ENCODE results near the gene DOCK4. TPM values are rescaled to one million over a fixed set of nuclear protein-coding genes. Genes with fewer than 3 reads are reported as not detected.

The DOCK4 gene
- total RNA-seq, 4 donors from 2014 or later, result 9.9 to 30.9 (median 13.7) TPM

- no peak for DNase-seq
- no peak for TF ChIP-seq POLR2A (IDR thresholded peaks at IDR 0.05)
- TF ChIP-seq, protein P1, sequence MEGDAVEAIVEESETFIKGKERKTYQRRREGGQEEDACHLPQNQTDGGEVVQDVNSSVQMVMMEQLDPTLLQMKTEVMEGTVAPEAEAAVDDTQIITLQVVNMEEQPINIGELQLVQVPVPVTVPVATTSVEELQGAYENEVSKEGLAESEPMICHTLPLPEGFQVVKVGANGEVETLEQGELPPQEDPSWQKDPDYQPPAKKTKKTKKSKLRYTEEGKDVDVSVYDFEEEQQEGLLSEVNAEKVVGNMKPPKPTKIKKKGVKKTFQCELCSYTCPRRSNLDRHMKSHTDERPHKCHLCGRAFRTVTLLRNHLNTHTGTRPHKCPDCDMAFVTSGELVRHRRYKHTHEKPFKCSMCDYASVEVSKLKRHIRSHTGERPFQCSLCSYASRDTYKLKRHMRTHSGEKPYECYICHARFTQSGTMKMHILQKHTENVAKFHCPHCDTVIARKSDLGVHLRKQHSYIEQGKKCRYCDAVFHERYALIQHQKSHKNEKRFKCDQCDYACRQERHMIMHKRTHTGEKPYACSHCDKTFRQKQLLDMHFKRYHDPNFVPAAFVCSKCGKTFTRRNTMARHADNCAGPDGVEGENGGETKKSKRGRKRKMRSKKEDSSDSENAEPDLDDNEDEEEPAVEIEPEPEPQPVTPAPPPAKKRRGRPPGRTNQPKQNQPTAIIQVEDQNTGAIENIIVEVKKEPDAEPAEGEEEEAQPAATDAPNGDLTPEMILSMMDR (IDR thresholded peaks at IDR 0.05), result no peak
- no peak overlapping the region for H3K27ac ChIP-seq
- 78 to 87% methylated on average over 4 of the region's 4 CpGs for WGBS, 2 donors
- H3K9me3 ChIP-seq, result no peaks in the 10 kb centered on the region
- H3K27me3 ChIP-seq, result no peaks in the 10 kb centered on the region
- no peak overlapping the region for H3K4me3 ChIP-seq
- no peaks in the 10 kb centered on the region for H3K4me1 ChIP-seq
- intact Hi-C loops (cut with DNase I), result no loop called here
- no peaks in the 10 kb centered on the region for H3K36me3 ChIP-seq
Observed at GRCh38 chr7:111708072-111708471, 498.1 kb downstream of the DOCK4 start.

GRCh38 chr7:111705807-111706206 lies 500.4 kb downstream of the DOCK4 start:
- H3K4me3 ChIP-seq, result no peak overlapping the region
- no peaks in the 10 kb centered on the region for H3K4me1 ChIP-seq
- H3K9me3 ChIP-seq, result no peaks in the 10 kb centered on the region
- no peak for TF ChIP-seq POLR2A (IDR thresholded peaks at IDR 0.05)
- TF ChIP-seq, protein P1 (IDR thresholded peaks at IDR 0.05), result no peak
- WGBS, 2 donors, result 85% methylated on average over 4 of the region's 5 CpGs; no CpG with 5 or more reads in 1 of the 2 donors
- no peaks in the 10 kb centered on the region for H3K27me3 ChIP-seq
- intact Hi-C loops (cut with DNase I), result no loop called here
- no peak for DNase-seq
- H3K27ac ChIP-seq, result no peak overlapping the region
- no peaks in the 10 kb centered on the region for H3K36me3 ChIP-seq

- TF ChIP-seq, protein P1 (IDR thresholded peaks at IDR 0.05), result no peak
- no peak for TF ChIP-seq POLR2A (IDR thresholded peaks at IDR 0.05)
- DNase-seq, result no peak
Observed at GRCh38 chr7:111697771-111698170, 508.4 kb downstream of the DOCK4 start.

GRCh38 chr7:111694376-111694775 lies 511.8 kb downstream of the DOCK4 start:
- WGBS, 2 donors, result 47 to 57% methylated on average over 2 of the region's 2 CpGs
- Histone ChIP-seq H3K27me3 (no peaks in the 10 kb centered on the region), H3K27ac (no peak overlapping the region), H3K4me3 (no peak overlapping the region), H3K9me3 (no peaks in the 10 kb centered on the region), H3K36me3 (no peaks in the 10 kb centered on the region), H3K4me1 (no peaks in the 10 kb centered on the region)
- no peak for DNase-seq
- intact Hi-C loops (cut with DNase I), result no loop called here
- TF ChIP-seq POLR2A (IDR thresholded peaks at IDR 0.05), result no peak
- TF ChIP-seq, protein P1 (IDR thresholded peaks at IDR 0.05), result no peak

More at GRCh38 chr7:111697771-111698170, 508.4 kb downstream of the DOCK4 start:
- WGBS, 2 donors, result 55 to 63% methylated on average over 1 of the region's 1 CpG
- H3K36me3 ChIP-seq, result no peaks in the 10 kb centered on the region
- H3K4me3 ChIP-seq, result no peak overlapping the region
- H3K4me1 ChIP-seq, result no peaks in the 10 kb centered on the region
- no peaks in the 10 kb centered on the region for H3K27me3 ChIP-seq
- no peak overlapping the region for H3K27ac ChIP-seq
- no peaks in the 10 kb centered on the region for H3K9me3 ChIP-seq
- intact Hi-C loops (cut with DNase I), result no loop called here

DNA sequence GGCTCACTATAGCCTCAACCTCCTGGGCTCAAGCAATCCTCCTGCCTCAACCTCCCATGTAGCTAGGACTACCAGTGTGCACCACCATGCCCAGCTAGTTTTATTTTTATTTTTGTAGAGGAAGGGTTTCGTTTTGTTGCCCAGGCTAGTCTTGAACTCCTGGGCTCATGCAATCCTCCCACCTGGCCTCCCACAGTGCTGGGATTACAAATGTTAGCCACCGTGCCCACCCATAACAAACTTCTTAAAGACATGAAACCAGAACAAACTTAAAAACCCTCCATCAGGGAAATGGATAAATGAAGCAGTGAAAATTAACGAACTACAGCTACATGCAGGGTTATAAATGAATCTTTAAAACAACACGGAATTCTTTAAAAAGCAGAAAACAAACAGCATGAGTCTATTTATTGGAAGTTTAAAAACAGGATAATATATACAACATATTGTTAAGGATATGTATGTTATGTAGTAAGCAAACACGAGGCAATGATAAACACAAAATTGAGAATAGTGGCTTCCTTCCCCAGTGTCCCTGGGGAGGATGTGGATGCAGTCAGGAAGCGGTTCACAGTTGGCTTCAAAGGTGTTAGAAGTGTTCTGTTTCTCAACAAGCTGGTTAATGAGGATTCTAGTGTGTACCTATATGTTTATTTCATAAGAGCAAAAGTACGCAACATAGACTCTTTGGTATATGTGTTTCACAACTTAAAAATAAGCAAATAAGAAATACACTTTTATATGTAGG lies 515.7 kb downstream of the DOCK4 start:
- no peaks in the 10 kb centered on the region for H3K4me1 ChIP-seq
- TF ChIP-seq, protein P1 (IDR thresholded peaks at IDR 0.05), result no peak
- no peak for TF ChIP-seq POLR2A (IDR thresholded peaks at IDR 0.05)
- H3K9me3 ChIP-seq, result no peaks in the 10 kb centered on the region
- intact Hi-C loops (cut with DNase I), result no loop called here
- no peak for DNase-seq
- no peak overlapping the region for H3K4me3 ChIP-seq
- H3K36me3 ChIP-seq, result no peaks in the 10 kb centered on the region
- no peaks in the 10 kb centered on the region for H3K27me3 ChIP-seq
- H3K27ac ChIP-seq, result no peak overlapping the region
- WGBS, 2 donors, result 59 to 61% methylated on average over 7 of the region's 7 CpGs

Data from esophagus squamous epithelium (tissue), 5 donors.